Measurements from ENCODE around the gene RBPJ. TPM values are rescaled to one million over a fixed set of nuclear protein-coding genes. Genes with fewer than 3 reads are reported as not detected.

Gene RBPJ
- total RNA-seq, 1 donor from 2014 or later: 162 TPM

- no peak overlapping the region for H3K4me3 Mint-ChIP-seq (ENCODE audit: low read depth)
- no peaks in the 10 kb centered on the region for H3K36me3 Mint-ChIP-seq (ENCODE audit: insufficient read depth)
- no peaks in the 10 kb centered on the region for H3K9me3 Mint-ChIP-seq (ENCODE audit: low read depth)
- peaks cover 2% of the 10 kb centered on the region for H3K4me1 Mint-ChIP-seq (ENCODE audit: low read depth)
- peaks cover 41% of the 10 kb centered on the region for H3K27me3 Mint-ChIP-seq
- DNase-seq (ENCODE audit: low spot score, unreplicated experiment): no peak
- no peak for TF ChIP-seq CTCF (IDR thresholded peaks at IDR 0.05; ENCODE audit: unreplicated experiment)
- H3K27ac Mint-ChIP-seq: no peak overlapping the region
Observed at GRCh38 chr4:26471890-26472289, 151.1 kb downstream of the RBPJ start.

GRCh38 chr4:26473893-26474292 is 153.1 kb downstream of the RBPJ start:
- Mint-ChIP-seq H3K27me3 (peaks cover 36% of the 10 kb centered on the region), H3K27ac (no peak overlapping the region), H3K4me1 (ENCODE audit: low read depth) (peaks cover 5% of the 10 kb centered on the region), H3K9me3 (ENCODE audit: low read depth) (no peaks in the 10 kb centered on the region), H3K4me3 (ENCODE audit: low read depth) (no peak overlapping the region), H3K36me3 (ENCODE audit: insufficient read depth) (no peaks in the 10 kb centered on the region)
- TF ChIP-seq CTCF (IDR thresholded peaks at IDR 0.05; ENCODE audit: unreplicated experiment): no peak
- no peak for DNase-seq (ENCODE audit: low spot score, unreplicated experiment)

- Mint-ChIP-seq H3K36me3 (ENCODE audit: insufficient read depth) (no peaks in the 10 kb centered on the region), H3K4me3 (ENCODE audit: low read depth) (no peak overlapping the region), H3K27ac (no peak overlapping the region)
Observed at GRCh38 chr4:26474551-26474950, 153.7 kb downstream of the RBPJ start.

GRCh38 chr4:26475716-26476115 is 154.9 kb downstream of the RBPJ start:
- Mint-ChIP-seq H3K27me3 (peaks cover 35% of the 10 kb centered on the region), H3K4me3 (ENCODE audit: low read depth) (no peak overlapping the region), H3K9me3 (ENCODE audit: low read depth) (no peaks in the 10 kb centered on the region), H3K36me3 (ENCODE audit: insufficient read depth) (no peaks in the 10 kb centered on the region), H3K4me1 (ENCODE audit: low read depth) (peaks cover 11% of the 10 kb centered on the region), H3K27ac (no peak overlapping the region)
- TF ChIP-seq CTCF (IDR thresholded peaks at IDR 0.05; ENCODE audit: unreplicated experiment): no peak
- DNase-seq (ENCODE audit: low spot score, unreplicated experiment): no peak

More at GRCh38 chr4:26474551-26474950, 153.7 kb downstream of the RBPJ start:
- no peak for TF ChIP-seq CTCF (IDR thresholded peaks at IDR 0.05; ENCODE audit: unreplicated experiment)
- Mint-ChIP-seq H3K9me3 (ENCODE audit: low read depth) (no peaks in the 10 kb centered on the region), H3K4me1 (ENCODE audit: low read depth) (peaks cover 7% of the 10 kb centered on the region), H3K27me3 (peaks cover 35% of the 10 kb centered on the region)
- DNase-seq (ENCODE audit: low spot score, unreplicated experiment): no peak

- Mint-ChIP-seq H3K4me1 (ENCODE audit: low read depth) (peaks cover 11% of the 10 kb centered on the region), H3K9me3 (ENCODE audit: low read depth) (no peaks in the 10 kb centered on the region), H3K36me3 (ENCODE audit: insufficient read depth) (no peaks in the 10 kb centered on the region), H3K4me3 (ENCODE audit: low read depth) (no peak overlapping the region), H3K27ac (peak overlapping the region; percentile 26), H3K27me3 (peaks cover 32% of the 10 kb centered on the region)
- TF ChIP-seq CTCF (IDR thresholded peaks at IDR 0.05; ENCODE audit: unreplicated experiment): no peak
- no peak for DNase-seq (ENCODE audit: low spot score, unreplicated experiment)
Observed at GRCh38 chr4:26476545-26476944, 155.7 kb downstream of the RBPJ start.

Data from progenitor cell of endocrine pancreas (in vitro differentiated cells).